ENCODE data around the gene CCDC57.
"Not testable (repeated sequence)": the region's sequence is repeated elsewhere in the genome, so short reads cannot be mapped to it uniquely, and the experiment has no call there.

Gene CCDC57

DNA sequence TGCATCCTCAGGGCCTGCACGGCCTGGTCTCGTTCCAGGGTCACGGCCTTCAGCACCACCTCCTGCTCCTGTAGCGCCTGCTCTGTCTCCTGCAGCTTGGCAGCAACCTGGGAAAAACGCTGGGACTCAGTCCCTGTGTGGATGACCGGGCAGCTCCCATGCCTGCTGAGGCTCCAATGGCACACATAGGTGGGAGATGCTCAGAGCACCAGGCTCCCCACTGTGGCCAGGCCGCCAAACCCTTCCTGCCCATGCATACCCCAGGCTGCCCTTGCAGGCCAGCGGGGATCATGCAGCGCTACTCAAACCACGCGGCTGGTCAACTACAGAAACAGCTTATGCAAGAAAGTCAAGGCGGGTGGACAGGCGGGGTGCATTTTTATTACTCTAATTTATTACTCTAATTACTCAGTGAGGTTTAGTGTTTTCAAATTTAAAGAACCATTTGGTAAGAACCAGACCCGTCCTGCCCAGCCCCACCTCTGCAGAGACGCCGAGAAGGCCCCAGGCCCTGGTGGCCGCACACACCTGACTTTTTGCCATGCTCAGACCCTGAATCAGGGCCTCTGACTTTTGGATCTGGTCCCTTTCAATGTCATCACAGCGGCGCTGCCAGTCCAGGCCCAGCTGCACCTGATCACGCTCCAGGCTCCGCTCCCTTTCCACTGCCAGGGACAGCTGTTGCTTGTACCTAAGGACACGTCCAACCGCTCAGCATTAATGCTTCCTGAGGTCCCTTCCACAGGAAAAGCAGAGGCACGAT is 34.0 kb downstream of the CCDC57 start:
- no peak for DNase-seq (ENCODE audit: low read depth in 3 of 3)

DNA sequence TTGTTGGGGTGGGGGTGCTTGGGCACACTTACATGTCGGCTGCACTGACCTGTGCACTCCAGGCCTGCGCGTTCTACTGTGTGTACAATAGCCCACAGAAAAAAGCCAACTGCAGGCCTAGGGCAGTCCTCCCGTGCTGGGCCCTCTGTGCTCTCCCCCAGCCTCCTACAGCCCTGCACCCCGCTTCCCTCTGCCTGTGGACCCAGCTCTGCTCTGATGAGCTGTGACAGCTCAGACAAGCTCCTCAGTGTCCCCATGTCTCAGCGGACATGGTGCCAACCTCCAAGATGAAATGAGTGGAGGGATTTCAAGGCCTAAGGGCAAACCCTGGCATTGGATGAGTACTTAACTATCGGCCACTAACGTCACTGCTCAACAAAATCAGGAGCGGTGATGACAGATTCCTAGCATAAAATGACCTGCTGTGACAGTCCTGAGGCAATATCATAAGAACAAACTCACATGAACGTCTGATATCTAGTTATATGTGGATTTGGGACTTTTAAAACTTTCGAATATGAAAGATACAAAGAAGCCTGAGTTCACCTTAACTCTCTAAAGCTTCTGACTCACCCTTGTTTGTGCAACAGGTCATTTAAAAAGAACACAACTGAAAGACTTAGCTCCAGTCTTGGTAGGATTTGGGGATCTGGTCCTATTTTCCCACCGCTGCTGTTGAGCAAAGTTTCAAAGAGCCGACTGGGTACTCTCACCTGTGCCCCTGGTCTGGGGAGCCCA is 34.7 kb downstream of the CCDC57 start:
- no peak for DNase-seq (ENCODE audit: low read depth in 3 of 3)

DNA sequence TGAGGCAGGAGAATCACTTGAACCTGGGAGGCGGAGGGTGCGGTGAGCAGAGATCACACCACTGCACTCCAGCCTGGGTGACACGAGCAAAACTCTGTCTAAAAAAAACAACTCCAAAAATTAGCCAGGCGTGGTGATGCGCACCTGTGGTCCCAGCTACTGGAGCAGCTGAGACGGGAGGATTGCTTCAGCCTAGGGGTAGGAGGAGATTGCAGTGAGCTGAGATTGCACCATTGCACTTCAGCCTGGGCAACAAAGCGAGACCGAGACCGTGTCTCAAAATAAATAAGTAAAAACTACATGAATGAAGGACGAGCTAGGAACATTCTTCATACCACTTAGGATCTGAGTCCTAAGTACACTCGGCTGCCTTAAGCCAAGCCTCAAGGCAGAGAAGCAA is 35.4 kb downstream of the CCDC57 start:
- DNase-seq (ENCODE audit: low read depth in 3 of 3) = no peak

DNA sequence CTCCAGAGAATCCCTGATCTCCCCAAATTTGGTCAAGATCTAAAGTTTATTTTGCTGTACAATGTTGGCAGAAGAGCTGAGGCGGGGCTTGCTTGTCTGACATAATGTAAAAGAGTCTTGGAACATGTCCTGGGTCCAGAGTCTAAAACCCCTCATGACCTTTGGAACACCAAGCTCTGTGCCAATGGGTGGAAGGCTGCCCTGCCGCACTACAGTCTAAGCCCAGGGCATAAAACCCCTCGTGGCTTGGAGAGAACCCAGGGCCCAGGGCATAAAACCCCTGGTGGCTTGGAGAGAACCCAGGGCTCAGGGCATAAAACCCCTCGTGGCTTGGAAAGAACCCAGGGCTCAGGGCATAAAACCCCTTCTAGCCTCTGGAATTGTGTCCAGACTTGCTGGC is 36.7 kb downstream of the CCDC57 start:
- DNase-seq (ENCODE audit: low read depth in 3 of 3) = no peak

DNA sequence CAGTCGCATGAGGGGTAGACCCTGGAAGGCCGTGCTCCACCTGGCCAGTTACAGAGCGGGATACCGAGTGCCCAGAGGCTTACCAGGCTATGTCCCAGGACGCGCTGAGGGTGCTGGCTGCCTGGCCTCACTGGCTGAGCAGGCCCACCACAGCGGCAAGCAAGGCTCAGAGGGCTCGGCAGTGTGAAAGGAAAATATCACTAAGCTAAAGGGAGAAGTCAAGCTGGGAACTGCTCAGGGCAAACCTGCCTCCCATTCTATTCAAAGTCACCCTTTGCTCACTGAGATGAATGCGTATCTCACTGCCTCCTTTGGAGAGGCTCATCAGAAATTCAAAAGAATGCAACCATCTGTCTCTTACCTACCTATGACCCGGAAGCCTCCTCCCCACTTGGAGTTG is 37.4 kb downstream of the CCDC57 start:
- no peak for DNase-seq (ENCODE audit: low read depth in 3 of 3)

DNA sequence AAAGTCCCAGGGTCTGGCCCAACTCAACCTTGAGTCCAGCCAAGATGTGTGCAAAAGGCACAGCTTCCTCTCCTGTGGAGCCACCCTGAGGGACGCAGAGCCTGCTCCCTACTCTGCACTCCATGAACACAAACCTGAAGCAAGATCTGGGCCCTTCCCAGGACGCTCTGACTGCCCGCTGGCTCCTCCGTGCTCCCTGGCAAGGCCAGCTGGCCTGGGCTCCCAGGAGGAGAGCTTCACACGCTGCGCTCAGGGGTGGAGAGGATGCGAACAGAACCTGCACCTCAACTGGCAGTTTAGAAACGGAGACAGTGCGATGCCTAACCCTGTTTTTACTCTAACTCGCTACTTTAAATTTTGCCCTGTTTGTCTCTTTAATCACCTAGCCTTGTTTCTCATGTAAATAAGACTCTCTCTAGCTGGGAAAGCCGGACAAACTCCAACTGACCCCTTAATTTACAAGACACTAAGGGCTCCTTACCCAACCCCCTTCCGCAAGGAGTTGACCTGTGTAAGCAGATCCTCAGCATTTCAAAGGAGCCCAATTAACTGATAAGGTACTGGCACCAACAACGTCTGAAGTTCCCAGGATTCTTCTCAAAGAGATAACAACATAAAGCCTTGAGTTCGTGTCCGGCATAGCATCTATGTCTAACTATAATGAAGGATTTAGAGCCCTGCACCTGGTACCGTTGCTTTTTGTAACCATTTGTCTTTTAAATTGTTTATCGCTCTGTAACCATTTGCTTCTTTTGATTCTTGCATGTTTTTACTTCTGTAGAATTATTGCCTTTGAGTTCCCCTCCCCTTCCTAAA is 38.4 kb downstream of the CCDC57 start:
- DNase-seq (ENCODE audit: low read depth in 3 of 3) = not testable (repeated sequence)

DNA sequence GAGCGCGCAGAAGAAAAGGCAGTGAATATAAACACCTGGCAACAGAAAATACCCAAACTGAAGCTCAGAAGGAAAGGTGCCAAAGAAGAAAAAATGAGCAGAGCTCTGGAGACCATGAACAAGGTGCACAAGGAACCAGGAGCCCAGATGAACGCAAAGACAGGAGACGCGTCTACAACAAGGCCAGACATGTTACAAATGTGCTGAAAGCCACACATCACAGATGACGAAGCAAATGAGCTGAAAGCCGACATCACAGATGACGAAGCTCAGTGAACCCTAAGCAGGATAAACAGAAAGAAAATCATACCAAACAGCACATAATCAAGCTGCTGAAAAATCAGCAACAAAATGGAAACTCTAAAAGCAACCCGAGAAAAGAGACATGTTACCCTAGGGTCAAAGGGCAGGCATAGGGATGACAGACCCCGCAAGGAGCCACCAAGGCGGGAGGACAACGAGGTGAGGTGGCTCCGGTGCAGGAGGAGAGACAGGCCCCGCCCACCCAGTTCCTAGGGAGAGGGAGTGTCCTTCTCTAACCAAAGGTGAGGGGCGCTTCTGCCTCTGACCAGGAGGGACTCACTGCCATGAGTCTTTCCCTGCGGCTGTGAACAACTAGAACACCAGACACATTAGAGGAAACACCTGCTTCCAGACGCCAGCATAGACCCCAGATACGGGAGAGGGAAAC is 39.1 kb downstream of the CCDC57 start:
- no peak for DNase-seq (ENCODE audit: low read depth in 3 of 3)

DNA sequence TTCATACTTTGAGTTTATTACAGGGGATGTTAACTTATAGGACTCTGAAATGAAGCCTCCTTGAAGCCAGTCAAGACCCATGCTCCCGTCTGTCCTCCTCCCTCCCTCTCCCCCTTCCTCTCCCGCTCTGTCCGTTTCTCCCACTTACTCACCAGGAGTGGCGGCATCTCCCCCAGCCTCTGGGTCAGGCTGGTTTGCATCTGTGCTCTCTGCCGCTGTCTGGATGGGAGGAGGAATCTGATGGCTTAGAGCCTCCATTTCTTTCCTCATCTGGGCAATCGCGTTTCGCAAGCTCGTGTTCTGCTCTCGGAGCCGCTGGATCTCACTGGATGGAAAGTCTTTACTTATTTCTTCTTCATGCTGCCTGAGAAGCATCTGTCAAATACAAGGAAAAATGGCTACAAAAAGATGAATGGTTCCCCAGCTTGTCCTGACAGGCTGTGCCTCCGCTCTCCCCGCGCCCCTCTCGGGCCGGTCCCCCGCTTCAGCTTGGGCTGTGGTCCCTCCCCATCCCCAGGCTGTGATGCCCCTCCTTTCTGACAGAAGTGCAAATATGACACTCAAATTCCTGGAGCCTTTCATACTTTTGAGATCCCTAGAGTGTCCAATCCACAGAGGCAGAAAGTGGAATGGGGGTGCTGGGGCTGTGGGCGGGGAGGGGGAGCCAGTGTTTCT is 40.0 kb downstream of the CCDC57 start:
- DNase-seq (ENCODE audit: low read depth in 3 of 3) = no peak

DNA sequence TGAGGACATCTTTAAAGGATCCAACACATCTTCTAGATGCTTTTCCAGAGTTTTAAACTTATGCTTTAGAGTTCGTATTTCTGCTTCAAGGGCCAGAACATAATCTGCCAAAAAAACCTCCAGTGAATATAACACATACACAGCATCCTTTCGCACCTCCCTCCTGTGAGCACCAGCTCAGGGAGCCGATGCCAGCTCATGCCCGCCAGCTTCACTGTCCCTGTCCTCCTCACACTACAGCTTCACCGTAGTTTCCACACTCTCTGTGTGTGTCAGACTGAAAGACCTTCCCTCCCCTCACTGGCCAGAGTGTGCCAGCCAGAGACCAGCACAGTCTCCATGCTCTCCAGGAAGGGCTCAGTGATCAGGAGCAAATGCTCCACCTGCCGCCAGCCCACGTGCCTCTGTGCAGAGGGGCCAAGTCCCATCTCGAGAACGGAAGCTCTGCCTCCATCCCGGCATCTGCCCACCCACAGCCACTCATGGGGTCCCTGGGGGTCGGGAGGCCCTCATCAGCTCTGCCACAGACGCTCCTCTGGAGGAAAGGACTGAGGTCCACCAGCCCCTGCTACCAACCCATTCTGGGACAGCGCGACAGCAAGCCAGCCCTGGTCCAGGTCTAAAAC is 40.8 kb downstream of the CCDC57 start:
- DNase-seq (ENCODE audit: low read depth in 3 of 3) = no peak

DNA sequence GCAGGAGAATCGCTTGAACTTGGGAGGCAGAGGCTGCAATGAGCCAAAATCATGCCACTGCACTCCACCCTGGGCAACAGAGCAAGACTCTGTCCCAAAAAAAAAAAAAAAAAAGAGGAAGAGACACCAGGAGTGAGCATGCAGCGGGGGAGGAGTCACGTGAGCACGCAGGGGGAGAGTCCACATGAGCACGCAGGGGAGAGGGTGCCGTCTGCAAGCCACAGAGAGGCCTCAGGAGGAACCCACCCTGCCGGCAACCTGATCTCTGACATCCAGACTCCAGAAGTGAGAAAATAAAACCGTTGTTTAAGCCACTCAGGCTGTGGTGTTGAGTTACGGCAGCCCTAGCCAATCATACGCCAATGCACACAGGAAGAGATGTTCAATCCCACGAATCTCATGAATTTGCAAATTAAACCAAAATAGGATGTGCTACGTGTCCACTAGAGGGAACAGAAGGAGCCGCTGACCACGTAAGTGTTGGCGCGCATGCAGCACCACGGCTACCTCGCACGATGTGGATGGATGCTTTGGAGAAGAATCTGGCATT is 42.2 kb downstream of the CCDC57 start:
- no peak for DNase-seq (ENCODE audit: low read depth in 3 of 3)

DNA sequence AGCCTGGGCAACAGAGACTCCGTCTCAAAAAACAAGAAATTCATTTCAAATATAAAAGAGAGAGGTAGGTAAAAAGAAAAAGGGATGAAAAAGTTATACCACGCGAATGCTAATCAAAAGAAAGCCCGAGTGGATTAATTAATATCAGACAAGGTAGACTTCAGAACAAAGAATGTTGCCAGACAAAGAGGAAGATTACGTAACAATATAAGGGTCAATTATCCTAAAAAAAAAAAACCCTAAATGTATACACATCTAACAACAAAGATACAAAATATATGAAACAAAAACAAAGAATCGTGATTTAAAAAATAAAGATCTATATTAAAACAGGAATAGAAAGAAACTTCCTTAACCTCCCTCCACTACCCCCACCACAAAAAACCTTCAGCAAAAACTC is 44.1 kb downstream of the CCDC57 start:
- DNase-seq (ENCODE audit: low read depth in 3 of 3) = no peak

DNA sequence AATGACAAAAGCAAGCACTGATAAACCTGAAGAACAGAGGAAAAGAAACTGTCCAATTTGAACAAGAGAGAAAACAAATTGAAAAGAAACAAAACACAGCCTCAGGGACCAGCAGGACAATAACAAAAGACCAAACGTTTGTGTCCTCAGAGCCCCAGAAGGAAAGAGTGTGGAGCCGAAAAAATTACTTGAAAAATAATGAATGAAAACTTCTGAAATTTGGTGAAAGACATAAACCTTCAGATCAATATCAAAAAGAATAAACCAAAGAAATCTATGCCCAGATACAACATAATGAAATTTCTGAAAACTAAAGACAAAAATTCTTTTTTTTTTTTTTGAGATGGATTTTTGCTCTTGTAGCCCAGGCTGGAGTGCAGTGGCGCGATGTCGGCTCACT is 45.6 kb downstream of the CCDC57 start:
- no peak for DNase-seq (ENCODE audit: low read depth in 3 of 3)

DNA sequence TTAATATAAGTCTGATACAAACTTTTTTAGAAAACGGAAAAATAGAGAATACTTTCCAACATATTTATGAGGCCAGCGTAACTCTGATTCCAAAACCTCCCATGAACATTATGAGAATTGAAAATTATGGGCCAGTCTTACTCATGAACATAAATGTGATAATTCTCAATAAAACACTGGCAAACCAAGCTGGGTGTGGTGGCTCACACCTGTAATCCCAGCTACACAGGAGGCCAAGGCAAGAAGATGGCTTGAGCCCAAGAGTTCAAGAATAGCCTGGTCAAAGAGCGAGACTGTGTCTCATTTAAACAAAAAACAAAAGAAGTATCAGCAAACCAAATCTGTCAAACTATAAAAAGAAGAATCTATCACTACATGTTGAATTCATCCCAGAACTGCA is 47.8 kb downstream of the CCDC57 start:
- DNase-seq (ENCODE audit: low read depth in 3 of 3) = no peak

DNA sequence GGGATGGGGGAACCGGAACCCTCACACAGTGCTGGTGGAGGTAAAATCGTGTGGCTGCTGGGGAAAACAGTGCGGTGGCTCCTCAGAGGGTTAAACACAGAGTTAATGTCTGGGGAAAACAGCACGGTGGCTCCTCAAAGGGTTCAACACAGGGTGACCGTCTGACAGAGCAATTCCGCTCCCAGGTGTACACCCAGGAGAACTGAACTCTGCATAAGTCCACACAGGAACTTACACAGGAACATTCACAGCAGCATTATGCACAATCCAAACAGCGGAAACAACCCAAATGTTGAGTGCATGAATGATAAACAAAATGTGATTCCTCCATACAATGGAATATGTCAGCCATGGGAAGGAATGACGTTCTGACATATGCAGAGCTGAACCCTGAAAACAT is 51.4 kb downstream of the CCDC57 start:
- no peak for DNase-seq (ENCODE audit: low read depth in 3 of 3)

DNA sequence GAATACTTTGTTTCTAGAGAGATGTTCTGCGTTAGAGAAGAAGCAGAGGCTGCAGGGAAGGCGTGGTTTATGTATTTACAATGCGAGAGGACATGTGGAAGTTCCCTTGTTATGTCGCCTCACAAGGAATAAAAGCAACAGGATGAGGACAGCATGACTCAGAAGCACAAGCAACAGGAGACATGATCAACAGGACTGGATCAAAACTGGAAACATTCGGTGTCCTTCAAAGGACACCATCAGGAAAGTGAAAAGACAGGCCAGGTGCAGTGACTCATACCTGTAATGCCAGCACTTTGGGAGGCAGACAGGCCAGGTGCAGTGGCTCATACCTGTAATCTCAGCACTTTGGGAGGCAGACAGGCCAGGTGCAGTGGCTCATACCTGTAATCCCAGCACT is 52.6 kb downstream of the CCDC57 start:
- DNase-seq (ENCODE audit: low read depth in 3 of 3) = no peak

DNA sequence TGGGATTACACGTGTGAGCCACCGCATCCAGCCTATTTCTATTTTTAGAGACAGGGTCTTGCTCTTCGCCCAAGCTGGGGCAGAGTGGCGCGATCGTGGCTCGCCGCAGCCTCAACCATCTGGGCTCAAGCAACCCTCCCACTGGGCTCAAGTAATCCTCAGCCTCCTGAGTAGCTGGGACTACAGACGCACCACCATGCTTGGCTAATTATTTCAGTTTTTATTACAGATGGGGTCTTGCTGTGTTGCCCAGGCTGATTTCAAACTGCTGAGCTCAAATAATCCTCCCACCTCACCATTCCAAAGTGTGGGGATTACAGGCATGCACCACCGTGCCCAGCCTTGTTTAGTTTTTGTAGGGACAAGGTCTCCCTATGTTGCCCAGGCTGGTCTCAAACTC is 53.8 kb downstream of the CCDC57 start:
- DNase-seq (ENCODE audit: low read depth in 3 of 3) = no peak

DNA sequence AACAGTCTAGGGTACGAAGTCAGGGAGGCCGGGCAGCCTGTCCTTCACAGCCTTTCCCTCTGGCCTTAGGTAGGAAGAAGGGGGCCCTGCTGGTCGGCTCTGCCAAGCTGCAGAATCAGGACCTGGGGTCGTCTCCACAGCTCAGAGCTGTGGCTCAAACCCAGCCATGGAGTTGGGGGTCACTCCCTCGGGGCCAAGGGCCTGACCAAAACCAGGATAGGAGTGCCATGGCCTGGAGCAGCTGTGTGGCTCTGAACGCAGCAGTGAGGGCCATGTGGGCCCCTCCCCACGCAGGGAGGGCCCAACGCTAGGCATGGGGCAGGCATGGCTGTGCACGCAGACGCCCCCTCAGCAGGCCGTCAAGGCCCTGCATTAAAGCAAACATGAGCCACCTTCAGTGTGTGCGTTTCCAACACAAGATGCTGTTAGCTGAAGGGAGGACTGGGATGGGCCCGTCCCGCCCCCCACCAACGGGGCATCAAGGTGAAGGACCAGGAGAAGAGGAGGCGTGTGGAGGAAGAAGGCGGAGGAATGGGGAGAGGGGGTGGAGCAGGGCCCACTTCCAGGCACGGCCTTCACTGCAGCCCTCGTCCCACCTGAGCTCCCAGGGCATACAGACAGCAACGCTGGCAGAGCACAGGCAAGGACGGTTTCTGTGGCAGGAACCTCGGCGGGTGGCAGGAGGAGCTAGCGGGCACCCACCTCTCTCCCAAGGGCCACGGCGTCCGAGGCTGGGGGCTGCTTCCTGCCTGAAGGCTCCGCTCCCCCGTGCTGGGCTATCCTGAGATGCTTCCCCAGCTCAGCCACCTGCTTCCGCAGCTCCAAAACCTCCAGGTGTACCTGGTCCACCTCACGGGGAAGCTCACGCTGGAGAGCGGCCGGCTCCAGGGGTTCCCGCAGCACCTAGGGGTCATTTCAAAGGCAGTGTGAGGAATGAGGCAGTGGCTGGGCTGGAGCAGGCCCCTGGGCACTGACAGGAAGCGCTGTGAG is 55.3 kb downstream of the CCDC57 start:
- no peak for DNase-seq (ENCODE audit: low read depth in 3 of 3)

DNA sequence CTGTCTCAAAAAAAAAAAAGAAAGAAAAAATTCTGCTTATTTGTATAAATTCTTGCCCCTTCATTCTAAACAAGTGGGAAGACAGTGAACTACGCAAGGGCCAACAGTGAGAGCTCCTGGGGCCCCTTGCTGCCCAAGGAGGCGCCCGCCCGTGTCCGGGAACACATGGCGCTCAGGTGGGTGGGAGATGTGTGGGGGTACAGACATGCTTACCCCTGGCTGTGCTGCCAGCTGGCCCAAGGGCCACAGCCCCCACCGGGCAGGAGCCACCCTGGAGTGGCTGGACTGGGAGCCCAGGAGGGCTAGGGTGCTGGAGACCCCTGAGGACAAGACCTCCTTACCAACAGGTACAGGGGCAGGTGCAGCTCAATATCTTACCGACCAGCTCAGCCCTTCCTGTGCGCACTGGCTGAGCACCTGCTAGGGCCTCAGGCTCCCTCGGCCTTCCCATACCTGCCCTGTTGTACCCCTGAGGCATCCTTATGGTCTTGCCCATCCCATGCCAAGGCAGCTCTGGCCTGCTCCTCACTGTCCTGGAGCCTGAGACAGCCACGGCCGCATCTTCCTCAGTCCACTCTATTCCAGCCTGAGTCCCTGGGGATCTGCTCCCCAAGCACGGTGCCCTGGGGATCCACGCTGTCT is 56.2 kb downstream of the CCDC57 start:
- DNase-seq (ENCODE audit: low read depth in 3 of 3) = no peak

DNA sequence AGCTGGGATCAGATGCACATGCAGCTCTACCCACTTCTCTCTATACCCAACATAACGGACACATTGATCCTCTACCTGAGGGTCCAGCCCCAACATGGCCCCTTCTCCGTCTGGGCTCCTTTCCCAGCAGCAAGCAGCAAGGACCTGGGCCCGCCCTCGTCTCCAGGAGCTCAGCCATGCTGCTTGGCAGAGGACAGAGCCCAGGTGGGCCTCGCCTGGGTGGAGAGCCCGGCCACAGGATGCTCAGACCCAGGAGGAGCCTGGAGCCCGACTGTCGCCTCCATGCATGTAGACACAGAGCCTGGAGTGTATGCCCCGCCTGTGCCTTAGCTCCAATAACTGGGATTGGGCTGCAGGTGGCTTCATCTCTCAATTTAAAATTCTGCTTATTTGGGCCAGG is 57.0 kb downstream of the CCDC57 start:
- no peak for DNase-seq (ENCODE audit: low read depth in 3 of 3)

Data from stimulated activated CD4-positive, alpha-beta T cell treated with anti-CD3 and anti-CD28 coated beads, TNF-alpha, amount 100 ng/mL, for 48 hours (primary cell).